ENCODE data around the gene TUBB2B.

- TF ChIP-seq CTCF (IDR thresholded peaks at IDR 0.05; ENCODE audit: low read depth, low read length, missing input control) (no peak), SP1 (IDR thresholded peaks at IDR 0.05) (no peak), ZBTB33 (IDR thresholded peaks at IDR 0.05) (no peak), GABPA (IDR thresholded peaks at IDR 0.05 in 1 of 2, conservative IDR thresholded peaks at IDR 0.05 in 1 of 2) (no peak), EGR1 (IDR thresholded peaks at IDR 0.05; ENCODE audit: low read depth in 2 of 2) (no peak), MAX (IDR thresholded peaks at IDR 0.05) (no peak), HNF4G (IDR thresholded peaks at IDR 0.05) (no peak), REST (IDR thresholded peaks at IDR 0.05) (no peak), RAD21 (IDR thresholded peaks at IDR 0.05) (no peak), TAF1 (conservative IDR thresholded peaks at IDR 0.05) (no peak), YY1 (IDR thresholded peaks at IDR 0.05) (no peak), FOXA1 (IDR thresholded peaks at IDR 0.05) (no peak), JUND (IDR thresholded peaks at IDR 0.05) (no peak)
These were observed 44.4 kb downstream of the TUBB2B start for GRCh38 chr6:3183066-3183465.
